Tibial artery (tissue), 4 donors: Measurements from ENCODE around the gene SCUBE1.

Source experiments
- DNase-seq, 2 donors: peaks; one replicate each; pipeline ENCODE4 v3.0.0-alpha.2; 2019
- H3K27ac ChIP-seq, 2 donors: fragments of 200-600 bp; sonication (generic) in 1 of 2; 1 replicate in 1 of 2; 2 replicates in 1 of 2; pipeline ENCODE4 v1.5.1; 2018 to 2019; ENCODE audit warnings: mild to moderate bottlenecking in 1 of 2
- H3K27me3 ChIP-seq, 2 donors: fragments of 200-600 bp; sonication (generic) in 1 of 2; one replicate each; pipeline versions ENCODE4 v1.5.1 to v1.6.0; 2016 to 2019
- H3K36me3 ChIP-seq, 3 donors: fragments of 200-600 bp; sonication (generic) in 2 of 3; one replicate each; pipeline ENCODE4 v1.5.1; 2016 to 2019; ENCODE audit warnings: mild to moderate bottlenecking in 2 of 3
- H3K4me1 ChIP-seq, 4 donors: fragments of 200-600 bp; sonication (generic) in 2 of 4; 1 replicate in 3 of 4; 2 replicates in 1 of 4; pipeline ENCODE4 v1.5.1; 2016 to 2019
- H3K4me3 ChIP-seq, 2 donors: fragments of 200-600 bp; sonication (generic) in 1 of 2; 1 replicate in 1 of 2; 2 replicates in 1 of 2; pipeline ENCODE4 v1.5.1; 2018 to 2019; ENCODE audit warnings: mild to moderate bottlenecking in 2 of 2
- H3K9me3 ChIP-seq, 3 donors: fragments of 200-600 bp; sonication (generic) in 1 of 3; one replicate each; pipeline ENCODE4 v1.5.1; 2016 to 2019
- CTCF ChIP-seq, 2 experiments: fragments of 200-600 bp in 1 of 2; fragments of 450-650 bp in 1 of 2; IDR thresholded peaks; one replicate each; pipeline ENCODE4 v1.5.1; 2017 to 2019; ENCODE audit warnings: antibody characterized with exemption in 2 of 2, mild to moderate bottlenecking in 1 of 2, moderate library complexity in 1 of 2
- intact Hi-C: fragments of 100-400 bp; cut with DNase I; formaldehyde crosslinking; loops from one replicate; pipeline ENCODE4 v1.15.0; 2023; ENCODE audit warnings: low total_unique reads

SCUBE1 gene

GRCh38 chr22:43291381-43291780 lies 51.8 kb downstream of the SCUBE1 start:
- no peak for DNase-seq
- peak overlapping the region in 1 of 2 donors; percentile 60 for H3K27ac ChIP-seq
- intact Hi-C loops = no loop called here
- H3K9me3 ChIP-seq = no peaks in the 10 kb centered on the region
- no peak for TF ChIP-seq CTCF (IDR thresholded peaks at IDR 0.05)
- H3K4me1 ChIP-seq = peaks cover 0 to 30% (median 20%) of the 10 kb centered on the region in 4 donors
- no peak overlapping the region for H3K4me3 ChIP-seq
- H3K27me3 ChIP-seq = peaks cover 0 to 4% of the 10 kb centered on the region in 2 donors
- H3K36me3 ChIP-seq = no peaks in the 10 kb centered on the region

GRCh38 chr22:43289976-43290721 lies 53.0 kb downstream of the SCUBE1 start:
- H3K27ac ChIP-seq = peak overlapping the region; percentile 50 to 60
- H3K27me3 ChIP-seq = peaks cover 0 to 11% of the 10 kb centered on the region in 2 donors
- DNase-seq = peak; percentile 62 to 76
- intact Hi-C loops = no loop called here
- peaks cover 0 to 25% (median 21%) of the 10 kb centered on the region in 4 donors for H3K4me1 ChIP-seq
- H3K36me3 ChIP-seq = no peaks in the 10 kb centered on the region
- no peak for TF ChIP-seq CTCF (IDR thresholded peaks at IDR 0.05)
- peak overlapping the region; percentile 25 to 41 for H3K4me3 ChIP-seq
- H3K9me3 ChIP-seq = no peaks in the 10 kb centered on the region

- intact Hi-C loops = no loop called here
- H3K4me1 ChIP-seq = peaks cover 0 to 25% (median 21%) of the 10 kb centered on the region in 4 donors
- DNase-seq = no peak
Observed at GRCh38 chr22:43289531-43289963, 53.6 kb downstream of the SCUBE1 start.

GRCh38 chr22:43288807-43289420 lies 54.3 kb downstream of the SCUBE1 start:
- no peak for DNase-seq
- peak overlapping the region; percentile 25 to 41 for H3K4me3 ChIP-seq
- TF ChIP-seq CTCF (IDR thresholded peaks at IDR 0.05) = no peak

More at GRCh38 chr22:43289531-43289963, 53.6 kb downstream of the SCUBE1 start:
- Histone ChIP-seq H3K4me3 (peak overlapping the region; percentile 25 to 41), H3K36me3 (no peaks in the 10 kb centered on the region), H3K9me3 (no peaks in the 10 kb centered on the region), H3K27ac (peak overlapping the region; percentile 50 to 60), H3K27me3 (peaks cover 0 to 14% of the 10 kb centered on the region in 2 donors)
- no peak for TF ChIP-seq CTCF (IDR thresholded peaks at IDR 0.05)

GRCh38 chr22:43288378-43288777 lies 54.8 kb downstream of the SCUBE1 start:
- intact Hi-C loops = no loop called here
- no peak for TF ChIP-seq CTCF (IDR thresholded peaks at IDR 0.05)
- Histone ChIP-seq H3K4me1 (peaks cover 0 to 25% (median 21%) of the 10 kb centered on the region in 4 donors), H3K36me3 (no peaks in the 10 kb centered on the region), H3K9me3 (no peaks in the 10 kb centered on the region), H3K27me3 (peaks cover 0 to 17% of the 10 kb centered on the region in 2 donors), H3K27ac (no peak overlapping the region), H3K4me3 (no peak overlapping the region)
- DNase-seq = no peak

More at GRCh38 chr22:43288807-43289420, 54.3 kb downstream of the SCUBE1 start:
- Histone ChIP-seq H3K4me1 (peaks cover 0 to 25% (median 21%) of the 10 kb centered on the region in 4 donors), H3K36me3 (no peaks in the 10 kb centered on the region), H3K9me3 (no peaks in the 10 kb centered on the region), H3K27me3 (peaks cover 0 to 14% of the 10 kb centered on the region in 2 donors), H3K27ac (peak overlapping the region; percentile 50 to 60)
- intact Hi-C loops = no loop called here
